HEK293 (cell line): Measurements from ENCODE around the gene GBF1.

Experiments
- IKZF3 ChIP-seq: fragments of 450-650 bp; IDR thresholded peaks from 2 replicates; pipeline ENCODE4 v1.5.0; 2018; ENCODE audit warnings: missing biosample characterization, mild to moderate bottlenecking, missing genetic modification characterization, moderate library complexity
- INSM2 ChIP-seq: fragments of 450-650 bp; formaldehyde crosslinking; IDR thresholded peaks from 2 replicates; pipeline ENCODE4 v1.5.1; 2016; ENCODE audit warnings: missing biosample characterization, missing genetic modification characterization
- KLF1 ChIP-seq: fragments of 450-650 bp; formaldehyde crosslinking; IDR thresholded peaks from 2 replicates; pipeline ENCODE4 v1.5.1; 2016; ENCODE audit warnings: missing biosample characterization, missing genetic modification characterization
- MEIS1 ChIP-seq: sonication (generic); formaldehyde crosslinking; IDR thresholded peaks from 2 replicates; pipeline ENCODE4 v1.8.1; 2022; ENCODE audit warnings: missing genetic modification reagents, mild to moderate bottlenecking, borderline replicate concordance
- PRDM1 ChIP-seq: fragments of 450-650 bp; formaldehyde crosslinking; IDR thresholded peaks from 2 replicates; pipeline ENCODE4; 2016; ENCODE audit warnings: missing biosample characterization, missing genetic modification characterization
- PRDM4 ChIP-seq: fragments of 450-650 bp; formaldehyde crosslinking; IDR thresholded peaks from 2 replicates; pipeline ENCODE4 v1.5.1; 2017; ENCODE audit warnings: missing biosample characterization, missing genetic modification characterization
- REPIN1 ChIP-seq: fragments of 450-650 bp; formaldehyde crosslinking; IDR thresholded peaks from 2 replicates; pipeline ENCODE4 v1.5.1; 2017; ENCODE audit warnings: missing biosample characterization, missing genetic modification characterization, low read depth
- TRIM28 ChIP-seq: IDR thresholded peaks from 2 replicates; pipeline ENCODE4 v1.6.1; 2011; ENCODE audit warnings: low read length, control low read depth, borderline replicate concordance
- WT1 ChIP-seq: fragments of 450-650 bp; formaldehyde crosslinking; IDR thresholded peaks from 2 replicates; pipeline ENCODE4 v1.5.1; 2016; ENCODE audit warnings: missing biosample characterization, missing genetic modification characterization
- ZBTB10 ChIP-seq: fragments of 450-650 bp; formaldehyde crosslinking; IDR thresholded peaks from 2 replicates; pipeline ENCODE4 v1.5.1; 2016; ENCODE audit warnings: missing biosample characterization, missing genetic modification characterization
- ZBTB44 ChIP-seq: fragments of 450-650 bp; IDR thresholded peaks from 2 replicates; pipeline ENCODE4 v1.5.1; 2018; ENCODE audit warnings: missing biosample characterization, mild to moderate bottlenecking, missing genetic modification characterization
- ZNF16 ChIP-seq: fragments of 450-650 bp; formaldehyde crosslinking; IDR thresholded peaks from 2 replicates; pipeline ENCODE4 v1.5.1; 2016; ENCODE audit warnings: low read depth, missing biosample characterization, missing genetic modification characterization
- ZNF211 ChIP-seq: fragments of 450-650 bp; formaldehyde crosslinking; IDR thresholded peaks from 2 replicates; pipeline ENCODE4 v1.5.1; 2016; ENCODE audit warnings: low read depth, missing biosample characterization, missing genetic modification characterization
- ZNF24 ChIP-seq: fragments of 450-650 bp; formaldehyde crosslinking; IDR thresholded peaks from 2 replicates; pipeline ENCODE4 v1.5.1; 2016; ENCODE audit warnings: missing biosample characterization, missing genetic modification characterization
- ZNF292 ChIP-seq: fragments of 450-650 bp; formaldehyde crosslinking; IDR thresholded peaks from 2 replicates; pipeline ENCODE4 v1.5.1; 2016; ENCODE audit warnings: low read depth, missing biosample characterization, missing genetic modification characterization, borderline replicate concordance
- ZNF302 ChIP-seq: fragments of 450-650 bp; formaldehyde crosslinking; IDR thresholded peaks from 2 replicates; pipeline ENCODE4 v1.5.1; 2016; ENCODE audit warnings: missing biosample characterization, missing genetic modification characterization, low read depth
- ZNF335 ChIP-seq: fragments of 450-650 bp; formaldehyde crosslinking; conservative IDR thresholded peaks from 2 replicates; pipeline ENCODE4 v1.5.1; 2016; ENCODE audit warnings: missing biosample characterization, missing genetic modification characterization
- ZNF341 ChIP-seq: fragments of 450-650 bp; formaldehyde crosslinking; IDR thresholded peaks from 2 replicates; pipeline ENCODE4; 2016; ENCODE audit warnings: low read depth, missing biosample characterization, missing genetic modification characterization
- ZNF391 ChIP-seq: fragments of 450-650 bp; formaldehyde crosslinking; IDR thresholded peaks from 2 replicates; pipeline ENCODE4 v1.5.1; 2016; ENCODE audit warnings: low read depth, missing biosample characterization, missing genetic modification characterization, borderline replicate concordance
- ZNF394 ChIP-seq: fragments of 450-650 bp; formaldehyde crosslinking; IDR thresholded peaks from 2 replicates; pipeline ENCODE4 v1.5.1; 2016; ENCODE audit warnings: missing biosample characterization, missing genetic modification characterization, mild to moderate bottlenecking, moderate library complexity, borderline replicate concordance
- ZNF423 ChIP-seq: fragments of 450-650 bp; formaldehyde crosslinking; IDR thresholded peaks from 2 replicates; pipeline ENCODE4 v1.5.1; 2016; ENCODE audit warnings: missing biosample characterization, missing genetic modification characterization
- ZNF529 ChIP-seq: fragments of 450-650 bp; formaldehyde crosslinking; IDR thresholded peaks from 2 replicates; pipeline ENCODE4 v1.5.1; 2017; ENCODE audit warnings: missing genetic modification characterization, missing biosample characterization; ENCODE audit not compliant: insufficient replicate concordance
- ZNF560 ChIP-seq: fragments of 450-650 bp; formaldehyde crosslinking; IDR thresholded peaks from 2 replicates; pipeline ENCODE4 v1.5.1; 2017; ENCODE audit warnings: missing biosample characterization, missing genetic modification characterization, borderline replicate concordance
- ZNF600 ChIP-seq: fragments of 450-650 bp; formaldehyde crosslinking; IDR thresholded peaks from 2 replicates; pipeline ENCODE4 v1.5.1; 2016; ENCODE audit warnings: missing biosample characterization, missing genetic modification characterization
- ZNF629 ChIP-seq: fragments of 450-650 bp; formaldehyde crosslinking; IDR thresholded peaks from 2 replicates; pipeline ENCODE4 v1.5.1; 2017; ENCODE audit warnings: missing biosample characterization, missing genetic modification characterization
- ZNF639 ChIP-seq: fragments of 450-650 bp; formaldehyde crosslinking; IDR thresholded peaks from 2 replicates; pipeline ENCODE4 v1.5.1; 2016; ENCODE audit warnings: missing biosample characterization, missing genetic modification characterization
- ZNF701 ChIP-seq: fragments of 450-650 bp; formaldehyde crosslinking; IDR thresholded peaks from 2 replicates; pipeline ENCODE4 v1.5.1; 2016; ENCODE audit warnings: missing biosample characterization, missing genetic modification characterization
- ZSCAN5A ChIP-seq: fragments of 450-650 bp; formaldehyde crosslinking; IDR thresholded peaks from 2 replicates; pipeline ENCODE4 v1.5.1; 2016; ENCODE audit warnings: missing biosample characterization, missing genetic modification characterization

Gene GBF1

GRCh38 chr10:102230264-102230860 lies 15.0 kb upstream of the GBF1 start (continued):
- TF ChIP-seq ZBTB44 (tag by site-specific recombination) (peak; percentile 40; the same call in 1 of the 2 replicates), INSM2 (tag by site-specific recombination) (0 out of 2 replicates have a peak, but pooled peaks have one; percentile 8), TRIM28 (no peak), ZNF211 (no peak), ZNF16 (no peak), ZNF341 (tag by site-specific recombination) (peak; percentile 6; the same call in 1 of the 2 replicates), ZNF701 (tag by site-specific recombination) (no peak), ZNF335 (peak; percentile 98), ZNF24 (peak; percentile 71), ZNF639 (tag by site-specific recombination) (no peak), ZSCAN5A (no peak), ZNF423 (tag by site-specific recombination) (peak; percentile 68; the same call in 1 of the 2 replicates), ZNF560 (tag by site-specific recombination) (no peak), KLF1 (peak; percentile 98), ZNF529 (tag by site-specific recombination) (no peak), ZNF394 (tag by site-specific recombination) (peak; percentile 52; the same call in 1 of the 2 replicates), ZNF302 (no peak), REPIN1 (tag by site-specific recombination) (no peak), ZNF391 (tag by site-specific recombination) (peak; percentile 47; the same call in 1 of the 2 replicates), ZNF629 (tag by site-specific recombination) (0 out of 2 replicates have a peak, but pooled peaks have one; percentile 35), MEIS1 (0 out of 2 replicates have a peak, but pooled peaks have one; percentile 18), ZBTB10 (tag by site-specific recombination) (peak; percentile 75; the same call in 1 of the 2 replicates), IKZF3 (peak; percentile 80; the same call in 1 of the 2 replicates), WT1 (peak; percentile 76), ZNF600 (peak; percentile 61), ZNF292 (tag by site-specific recombination) (no peak), PRDM4 (peak; percentile 37; the same call in 1 of the 2 replicates), PRDM1 (no peak)
